Epithelial cell of esophagus (primary cell): Measurements from ENCODE around the gene RHBDD2.

Experiments used
- DNase-seq: peaks from one replicate; pipeline ENCODE4 v3.0.0; 2010; ENCODE audit warnings: low read depth
- H3K4me3 ChIP-seq: 2 replicates; pipeline ENCODE4 v1.5.1; 2011; ENCODE audit warnings: mild to moderate bottlenecking, low read length, control low read depth
- TF ChIP-seq, protein P1 (sequence below): IDR thresholded peaks from 2 replicates; pipeline ENCODE4 v1.5.1; 2011; ENCODE audit warnings: low read depth, mild to moderate bottlenecking, low read length, control low read depth, inconsistent platforms; ENCODE audit not compliant: insufficient read depth; ENCODE audit errors: missing control alignments

Gene RHBDD2

DNA sequence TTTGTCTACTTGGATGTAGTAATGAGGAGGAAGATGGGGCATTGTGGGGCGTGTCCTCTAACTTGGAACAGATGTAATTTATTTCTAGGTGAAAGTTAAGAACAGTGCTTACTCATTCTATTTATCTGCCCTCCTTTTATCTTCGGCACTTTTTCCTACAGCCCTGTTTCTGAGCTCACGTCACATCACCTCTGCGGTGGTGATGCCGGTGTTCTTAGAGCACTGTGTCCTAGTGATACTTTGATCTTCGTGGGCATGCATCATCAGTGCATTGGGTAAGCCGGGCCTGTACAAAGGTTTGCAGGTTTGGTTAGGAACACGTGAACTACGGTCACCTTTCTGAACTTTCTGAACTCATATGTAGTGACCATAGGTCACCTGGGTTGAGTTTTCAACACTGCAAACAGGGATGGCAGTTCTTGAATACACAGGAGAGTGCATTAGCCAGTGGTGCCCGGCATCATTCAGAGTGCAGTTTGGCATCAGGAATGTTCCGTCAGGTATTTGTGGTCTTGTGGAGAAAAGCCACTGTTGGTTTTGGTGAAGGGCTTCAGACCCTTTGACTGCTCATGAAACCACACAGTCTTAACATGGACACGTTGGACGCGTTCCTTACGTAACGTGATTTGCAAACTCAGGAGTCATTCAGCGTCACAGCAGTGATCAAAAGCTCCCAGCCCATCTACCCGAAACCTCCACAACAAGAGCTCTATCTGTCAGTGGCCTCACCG is 41.8 kb downstream of the RHBDD2 start:
- no peak overlapping the region for H3K4me3 ChIP-seq
- TF ChIP-seq, protein P1, sequence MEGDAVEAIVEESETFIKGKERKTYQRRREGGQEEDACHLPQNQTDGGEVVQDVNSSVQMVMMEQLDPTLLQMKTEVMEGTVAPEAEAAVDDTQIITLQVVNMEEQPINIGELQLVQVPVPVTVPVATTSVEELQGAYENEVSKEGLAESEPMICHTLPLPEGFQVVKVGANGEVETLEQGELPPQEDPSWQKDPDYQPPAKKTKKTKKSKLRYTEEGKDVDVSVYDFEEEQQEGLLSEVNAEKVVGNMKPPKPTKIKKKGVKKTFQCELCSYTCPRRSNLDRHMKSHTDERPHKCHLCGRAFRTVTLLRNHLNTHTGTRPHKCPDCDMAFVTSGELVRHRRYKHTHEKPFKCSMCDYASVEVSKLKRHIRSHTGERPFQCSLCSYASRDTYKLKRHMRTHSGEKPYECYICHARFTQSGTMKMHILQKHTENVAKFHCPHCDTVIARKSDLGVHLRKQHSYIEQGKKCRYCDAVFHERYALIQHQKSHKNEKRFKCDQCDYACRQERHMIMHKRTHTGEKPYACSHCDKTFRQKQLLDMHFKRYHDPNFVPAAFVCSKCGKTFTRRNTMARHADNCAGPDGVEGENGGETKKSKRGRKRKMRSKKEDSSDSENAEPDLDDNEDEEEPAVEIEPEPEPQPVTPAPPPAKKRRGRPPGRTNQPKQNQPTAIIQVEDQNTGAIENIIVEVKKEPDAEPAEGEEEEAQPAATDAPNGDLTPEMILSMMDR: no peak
- no peak for DNase-seq

DNA sequence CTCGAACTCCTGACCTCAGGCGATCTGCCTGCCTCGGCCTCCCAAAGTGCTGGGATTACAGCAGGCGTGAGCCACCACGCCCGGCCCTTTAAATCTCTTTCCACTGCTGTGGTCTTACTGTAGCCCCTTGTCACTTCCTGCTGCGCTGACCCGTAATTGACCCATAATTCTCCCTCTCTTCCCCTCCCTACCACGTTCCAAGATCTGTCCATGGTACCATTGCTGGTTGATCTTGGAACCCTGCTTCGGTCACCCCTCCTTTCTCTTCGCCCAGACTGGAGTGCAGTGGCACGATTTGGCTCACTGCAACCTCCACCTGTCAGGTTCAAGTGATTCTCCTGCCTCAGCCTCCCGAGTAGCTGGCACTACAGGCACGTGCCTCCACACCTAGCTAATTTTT is 42.6 kb downstream of the RHBDD2 start:
- TF ChIP-seq, protein P1: no peak
- H3K4me3 ChIP-seq: no peak overlapping the region
- no peak for DNase-seq

DNA sequence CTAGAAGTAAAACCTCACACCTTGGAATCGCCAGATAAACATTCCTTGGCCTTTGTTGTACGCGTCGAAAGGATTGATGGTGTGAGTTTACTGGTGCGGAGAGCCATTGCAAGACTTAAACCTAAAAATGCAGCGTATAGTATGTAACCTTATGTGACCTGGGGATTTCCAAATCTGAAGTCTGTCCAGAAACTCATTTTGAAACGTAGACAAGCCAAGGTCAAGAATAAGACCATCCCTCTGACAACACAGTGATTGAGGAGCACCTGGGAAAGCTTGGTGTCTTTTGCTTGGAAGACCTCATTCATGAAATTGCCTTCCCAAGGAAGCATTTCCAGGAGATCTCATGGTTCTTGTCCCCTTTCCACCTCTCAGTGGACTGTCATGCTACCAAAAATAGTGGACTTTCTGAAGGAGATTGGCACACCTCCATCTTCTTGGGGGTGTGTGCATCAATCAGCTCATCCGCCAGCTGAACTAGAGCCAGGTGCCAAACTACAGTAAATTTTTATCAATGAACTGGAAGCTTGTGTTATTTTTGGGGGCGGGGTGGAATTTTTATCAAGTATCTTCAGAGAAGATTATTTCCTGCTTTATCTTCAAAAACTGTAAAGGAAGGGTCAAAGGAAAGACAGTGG is 44.3 kb downstream of the RHBDD2 start:
- DNase-seq: no peak
- TF ChIP-seq, protein P1: no peak
- no peak overlapping the region for H3K4me3 ChIP-seq

DNA sequence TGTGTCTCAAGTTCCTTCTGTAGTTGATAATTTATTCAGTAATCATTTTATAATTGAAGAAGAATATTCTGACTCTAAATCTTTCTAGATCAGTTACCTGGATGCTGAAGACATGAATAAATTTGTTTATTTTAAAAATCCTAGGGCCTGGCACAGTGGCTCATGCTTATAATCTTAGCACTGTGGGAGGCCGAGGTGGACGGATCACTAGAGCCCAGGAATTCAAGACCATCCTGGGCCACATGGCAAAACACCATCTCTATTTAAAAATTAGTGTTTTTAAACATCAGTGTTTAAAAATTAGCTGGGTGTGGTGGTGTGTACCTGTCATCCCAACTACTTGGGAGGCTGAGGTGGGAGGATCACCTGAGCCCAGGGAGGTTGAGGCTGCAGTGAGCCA is 45.4 kb downstream of the RHBDD2 start:
- TF ChIP-seq, protein P1: no peak
- no peak for DNase-seq
- H3K4me3 ChIP-seq: no peak overlapping the region

DNA sequence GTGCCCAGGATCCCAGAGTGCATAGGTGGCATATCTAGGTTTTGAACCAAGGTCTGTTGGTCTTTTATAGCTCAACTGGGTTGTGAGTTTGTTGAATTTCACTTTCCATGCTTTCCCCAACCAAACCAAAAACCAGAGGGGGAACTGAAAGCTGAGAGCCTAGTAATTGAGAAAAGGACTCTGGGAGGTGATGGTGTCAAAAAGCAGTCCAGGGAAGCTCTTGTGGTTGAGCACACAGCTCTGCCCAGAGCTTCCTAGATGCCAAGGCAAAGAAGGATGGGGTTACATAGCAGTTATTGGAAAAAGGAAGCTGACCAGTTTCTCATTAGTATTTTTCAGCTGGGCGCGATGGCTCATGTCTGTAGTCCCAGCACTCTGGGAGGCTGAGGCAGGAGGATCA is 46.1 kb downstream of the RHBDD2 start:
- no peak for DNase-seq
- no peak overlapping the region for H3K4me3 ChIP-seq
- TF ChIP-seq, protein P1: no peak

DNA sequence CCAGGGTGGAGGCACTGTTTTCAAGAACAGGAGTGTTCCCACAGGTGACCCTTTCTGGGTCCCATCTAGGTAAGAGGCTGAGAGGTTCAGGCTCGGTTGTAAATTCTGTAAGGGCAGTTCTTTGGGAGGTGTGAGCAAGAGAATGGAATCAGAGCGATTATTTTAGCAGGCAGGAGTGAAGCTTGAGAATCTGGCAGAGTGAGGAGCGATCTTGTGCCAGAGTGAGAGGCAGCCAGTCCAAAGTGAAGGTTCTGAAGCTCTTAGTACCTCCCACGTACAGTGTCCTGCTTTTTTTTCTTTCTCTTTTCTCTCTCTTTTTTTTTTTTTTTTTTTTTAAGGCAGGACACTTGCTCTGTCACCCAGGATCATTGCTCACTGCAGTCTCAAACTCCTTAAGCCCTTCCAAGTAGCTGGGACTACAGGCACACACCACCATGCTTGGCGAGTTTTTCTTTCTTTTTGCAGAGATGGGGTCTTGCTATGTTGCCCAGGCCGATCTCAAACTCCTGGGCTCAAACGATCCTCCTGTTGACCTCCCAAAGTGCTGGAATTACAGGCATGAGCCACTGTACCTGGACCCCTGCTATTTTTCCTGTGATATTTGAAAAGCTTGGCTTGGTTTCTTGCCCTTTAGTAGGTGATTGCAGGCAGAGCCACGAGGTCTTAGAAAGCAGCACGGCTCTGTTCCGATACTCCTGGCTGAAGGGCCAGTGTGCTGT is 47.0 kb downstream of the RHBDD2 start:
- H3K4me3 ChIP-seq: no peak overlapping the region
- no peak for DNase-seq
- TF ChIP-seq, protein P1: no peak
